Gastroesophageal sphincter (tissue), 4 donors: Measurements from ENCODE around the gene CDK5. TPM values are rescaled to one million over a fixed set of nuclear protein-coding genes. Genes with fewer than 3 reads are reported as not detected.

Experiments
- ATAC-seq: fragments of 150-250 bp; one replicate; pipeline ENCODE4 v1.9.1; 2016; ENCODE audit warnings: mild to moderate bottlenecking, moderate library complexity
- H3K27ac ChIP-seq, 4 donors: fragments of 200-600 bp; sonication (generic) in 3 of 4; 1 replicate in 3 of 4; 2 replicates in 1 of 4; pipeline ENCODE4 v1.5.1; 2016 to 2019
- H3K27me3 ChIP-seq: fragments of 200-600 bp; sonication (generic); one replicate; pipeline ENCODE4 v1.5.1; 2019
- H3K36me3 ChIP-seq, 2 donors: fragments of 200-600 bp; sonication (generic); one replicate each; pipeline ENCODE4 v1.5.1; 2019; ENCODE audit warnings: control low read depth in 1 of 2
- H3K4me1 ChIP-seq, 3 donors: fragments of 200-600 bp; sonication (generic); 1 replicate in 2 of 3; 2 replicates in 1 of 3; pipeline ENCODE4 v1.5.1; 2016 to 2019; ENCODE audit warnings: control low read depth in 2 of 3
- H3K4me3 ChIP-seq, 2 donors: fragments of 200-600 bp; sonication (generic); one replicate each; pipeline ENCODE4 v1.5.1; 2019; ENCODE audit warnings: mild to moderate bottlenecking in 1 of 2, moderate library complexity in 1 of 2
- H3K9me3 ChIP-seq, 3 donors: fragments of 200-600 bp; sonication (generic); one replicate each; pipeline ENCODE4 v1.5.1; 2017 to 2019; ENCODE audit warnings: control low read depth in 2 of 3
- EP300 ChIP-seq: sonication (generic); formaldehyde crosslinking; IDR thresholded peaks from one replicate; pipeline ENCODE4 v1.6.1; 2017; ENCODE audit warnings: antibody characterized with exemption, mild to moderate bottlenecking
- POLR2A ChIP-seq, 2 donors: fragments of 450-650 bp; IDR thresholded peaks; one replicate each; pipeline ENCODE4 v1.6.1; 2017; ENCODE audit warnings: antibody characterized with exemption in 2 of 2, mild to moderate bottlenecking in 2 of 2, moderate library complexity in 1 of 2
- POLR2AphosphoS5 ChIP-seq: sonication (generic); formaldehyde crosslinking; IDR thresholded peaks from one replicate; pipeline ENCODE4 v1.6.1; 2017; ENCODE audit warnings: antibody characterized with exemption
- WGBS, 2 donors: methylation state at CpG; one replicate each; pipeline ENCODE4 v1.1.5; 2018; ENCODE audit warnings: low coverage in 1 of 2; 5-methylcytosine and 5-hydroxymethylcytosine counted together
- total RNA-seq, 4 donors: library from RNA; depleted of rRNA; stranded (reverse); fragments of >200 nt; gene quantifications; one replicate each; pipeline ENCODE4 v1.1.0, GENCODE V29; 2016
- TF ChIP-seq, protein P1 (sequence below), 4 experiments: fragments of 200-600 bp in 2 of 4; fragments of 450-650 bp in 2 of 4; sonication (generic) in 1 of 4; IDR thresholded peaks; one replicate each; pipeline ENCODE4 v1.5.1; 2017 to 2019; ENCODE audit warnings: antibody characterized with exemption in 4 of 4, mild to moderate bottlenecking in 2 of 4, moderate library complexity in 2 of 4

The CDK5 gene
- total RNA-seq, 4 donors from 2014 or later = 3.4 to 8.8 (median 6.4) TPM

DNA sequence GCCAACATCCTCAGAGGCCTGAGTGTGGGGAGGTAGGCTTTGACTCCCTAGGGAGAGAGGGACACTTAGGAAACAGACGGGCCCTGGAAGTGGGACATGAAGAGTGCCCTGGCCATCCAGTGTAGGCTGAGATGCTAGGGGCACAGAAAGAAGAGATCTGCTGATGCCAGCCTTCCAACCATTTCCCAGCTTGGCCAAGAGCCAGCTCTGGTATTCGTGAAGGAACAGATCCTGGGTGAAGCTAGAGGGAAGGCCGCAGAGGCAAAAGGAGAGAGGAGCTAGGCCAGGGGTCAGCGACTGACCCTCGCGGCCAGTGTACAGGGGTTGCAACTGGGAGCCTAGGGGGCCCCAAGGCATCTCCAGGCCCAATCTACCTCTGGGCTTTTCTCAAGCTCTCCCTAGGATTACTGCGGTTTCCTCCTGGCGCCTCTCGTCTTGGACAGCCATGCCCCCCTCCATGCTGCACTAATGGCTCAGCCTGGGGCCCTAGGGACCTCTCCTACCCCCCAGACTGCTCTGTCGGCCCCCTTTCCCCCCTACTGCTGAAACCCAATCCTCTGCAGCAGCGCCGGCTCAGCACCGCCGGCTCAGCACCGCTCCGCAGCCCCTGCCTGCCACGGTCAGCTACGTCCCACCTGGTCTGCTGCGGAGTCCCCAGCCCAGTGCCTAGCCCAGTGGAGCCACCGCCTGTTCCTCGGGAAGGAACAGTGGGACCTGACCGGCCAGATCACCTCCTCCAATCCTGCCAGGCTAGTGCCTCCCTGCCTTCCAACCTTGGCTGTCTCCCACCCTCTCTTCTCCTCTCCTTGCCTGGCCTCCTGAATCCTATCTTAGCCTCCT, 9.5 kb downstream of the CDK5 start, which contains the start of gene ASIC3:
TSS of gene ASIC3 (plus strand) at position 556 of the 840 bp plus-strand sequence. CDS start 355 bp downstream, outside the sequence.
- no peaks in the 10 kb centered on the region for H3K9me3 ChIP-seq
- TF ChIP-seq, protein P1, sequence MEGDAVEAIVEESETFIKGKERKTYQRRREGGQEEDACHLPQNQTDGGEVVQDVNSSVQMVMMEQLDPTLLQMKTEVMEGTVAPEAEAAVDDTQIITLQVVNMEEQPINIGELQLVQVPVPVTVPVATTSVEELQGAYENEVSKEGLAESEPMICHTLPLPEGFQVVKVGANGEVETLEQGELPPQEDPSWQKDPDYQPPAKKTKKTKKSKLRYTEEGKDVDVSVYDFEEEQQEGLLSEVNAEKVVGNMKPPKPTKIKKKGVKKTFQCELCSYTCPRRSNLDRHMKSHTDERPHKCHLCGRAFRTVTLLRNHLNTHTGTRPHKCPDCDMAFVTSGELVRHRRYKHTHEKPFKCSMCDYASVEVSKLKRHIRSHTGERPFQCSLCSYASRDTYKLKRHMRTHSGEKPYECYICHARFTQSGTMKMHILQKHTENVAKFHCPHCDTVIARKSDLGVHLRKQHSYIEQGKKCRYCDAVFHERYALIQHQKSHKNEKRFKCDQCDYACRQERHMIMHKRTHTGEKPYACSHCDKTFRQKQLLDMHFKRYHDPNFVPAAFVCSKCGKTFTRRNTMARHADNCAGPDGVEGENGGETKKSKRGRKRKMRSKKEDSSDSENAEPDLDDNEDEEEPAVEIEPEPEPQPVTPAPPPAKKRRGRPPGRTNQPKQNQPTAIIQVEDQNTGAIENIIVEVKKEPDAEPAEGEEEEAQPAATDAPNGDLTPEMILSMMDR (IDR thresholded peaks at IDR 0.05) = no peak
- TF ChIP-seq EP300 (no peak), POLR2A (IDR thresholded peaks at IDR 0.05) (no peak), POLR2AphosphoS5 (no peak)
- no peak within 1 kb of the TSS for H3K27ac ChIP-seq
- H3K4me3 ChIP-seq = no peak within 1 kb of the TSS
- no peak for ATAC-seq
- H3K27me3 ChIP-seq = peaks cover 7% of the 10 kb centered on the region
- 69 to 88% methylated on average over 5 to 7 of the region's 22 CpGs for WGBS, 2 donors
- peaks cover 0 to 39% of the 10 kb centered on the region in 2 donors for H3K36me3 ChIP-seq
- peaks cover 0 to 27% (median 13%) of the 10 kb centered on the region in 3 donors for H3K4me1 ChIP-seq

DNA sequence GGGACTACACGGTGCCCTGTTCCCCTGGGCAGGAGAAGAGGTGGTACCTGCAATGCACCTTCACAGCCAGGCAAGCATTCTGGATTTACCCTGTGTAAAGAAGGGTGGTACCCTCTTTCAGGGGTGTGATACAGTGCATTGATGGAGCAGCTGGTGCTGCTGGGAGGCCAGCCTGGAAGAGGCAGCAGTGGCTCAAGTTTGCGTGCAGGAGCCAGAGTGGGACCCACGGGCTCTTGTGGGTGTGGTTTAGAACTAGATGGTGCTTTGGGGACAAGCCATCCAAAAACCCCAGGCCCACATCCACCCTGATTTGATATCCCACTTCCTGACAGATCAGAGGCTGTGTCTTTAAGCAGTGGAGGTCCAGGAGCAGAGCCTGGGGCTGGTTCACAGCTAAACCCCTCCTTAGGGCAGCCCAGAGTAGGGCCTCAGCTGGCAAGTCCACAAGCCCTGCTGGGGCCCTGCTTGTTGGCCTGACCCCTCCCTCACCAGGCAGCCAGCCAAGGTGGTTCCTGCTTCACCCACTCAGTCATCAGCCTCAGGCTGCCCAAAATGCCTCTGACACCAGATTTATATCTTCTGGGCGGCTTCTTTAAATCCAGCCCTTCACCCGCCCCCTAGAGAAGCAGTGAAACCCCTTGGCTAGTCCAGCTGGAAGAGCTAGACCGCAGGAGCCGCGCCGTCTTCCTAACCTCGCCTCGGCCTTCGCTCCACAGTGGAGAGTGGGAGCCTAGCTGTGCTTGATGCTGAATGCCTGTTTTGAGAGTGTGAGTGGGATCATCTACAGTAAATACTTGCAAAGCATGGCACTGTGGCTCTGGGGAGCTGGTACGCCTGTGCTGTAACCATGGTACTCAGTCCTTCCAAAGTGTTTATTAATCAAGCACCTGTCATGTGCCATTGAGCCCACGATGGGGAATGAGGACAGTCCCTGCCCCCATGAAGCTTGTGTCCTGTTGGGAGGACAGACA, 10.8 kb downstream of the CDK5 start:
- Histone ChIP-seq H3K27me3 (peaks cover 7% of the 10 kb centered on the region), H3K4me1 (peaks cover 0 to 27% (median 13%) of the 10 kb centered on the region in 3 donors), H3K9me3 (no peaks in the 10 kb centered on the region), H3K36me3 (peaks cover 0 to 49% of the 10 kb centered on the region in 2 donors), H3K4me3 (no peak overlapping the region), H3K27ac (no peak overlapping the region)
- 33 to 37% methylated on average over 2 to 3 of the region's 14 CpGs for WGBS, 2 donors
- TF ChIP-seq POLR2AphosphoS5 (no peak), POLR2A (IDR thresholded peaks at IDR 0.05) (no peak), EP300 (no peak)
- TF ChIP-seq, protein P1 (IDR thresholded peaks at IDR 0.05) = no peak
- no peak for ATAC-seq

DNA sequence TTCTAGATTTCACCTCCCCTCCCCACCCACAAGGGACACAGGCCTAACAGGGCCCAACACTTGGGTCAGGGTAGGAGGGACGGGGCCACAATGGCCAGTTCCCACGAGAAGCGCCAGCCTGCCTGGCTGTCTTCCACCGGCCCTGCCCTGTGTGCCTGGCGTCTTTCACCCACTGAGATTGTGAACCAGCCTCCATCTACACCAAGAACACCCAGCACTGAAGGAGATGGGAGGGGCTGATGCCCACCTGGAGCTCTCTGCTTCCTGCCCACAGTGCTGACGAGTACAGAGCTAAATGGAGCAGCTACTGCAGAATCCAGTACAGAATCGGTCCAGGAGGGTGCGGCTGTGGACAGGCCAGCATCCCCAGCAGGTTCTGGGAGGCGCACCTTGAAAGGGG, 11.7 kb downstream of the CDK5 start:
- Histone ChIP-seq H3K4me3 (no peak overlapping the region), H3K4me1 (peaks cover 0 to 19% (median 7%) of the 10 kb centered on the region in 3 donors), H3K27me3 (peaks cover 5% of the 10 kb centered on the region), H3K9me3 (no peaks in the 10 kb centered on the region), H3K36me3 (peaks cover 0 to 55% of the 10 kb centered on the region in 2 donors), H3K27ac (no peak overlapping the region)
- no peak for ATAC-seq
- 76 to 90% methylated on average over 2 to 4 of the region's 9 CpGs for WGBS, 2 donors
- TF ChIP-seq POLR2A (IDR thresholded peaks at IDR 0.05) = no peak
- TF ChIP-seq, protein P1 (IDR thresholded peaks at IDR 0.05) = no peak
- TF ChIP-seq EP300 = no peak
- no peak for TF ChIP-seq POLR2AphosphoS5

DNA sequence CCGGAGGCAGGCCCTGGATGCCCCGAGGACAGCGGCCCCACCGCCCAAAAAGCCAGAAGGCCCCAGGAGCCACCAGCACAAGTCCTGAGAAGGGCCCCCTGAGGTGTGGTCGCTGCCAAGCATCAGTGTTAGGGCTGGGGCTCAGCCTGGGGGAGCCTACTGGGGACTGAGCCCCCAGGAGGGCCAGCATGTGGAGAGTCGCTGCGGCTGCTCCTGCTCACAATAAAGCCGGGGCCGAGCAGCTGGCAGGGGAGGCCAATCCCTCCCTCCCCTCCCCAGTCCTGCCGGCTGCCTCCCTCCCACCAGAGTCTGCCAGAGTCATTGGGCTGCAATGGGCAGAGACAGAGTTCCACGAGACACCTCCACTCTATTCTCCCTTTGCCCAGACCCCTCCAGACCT, 12.4 kb downstream of the CDK5 start:
- Histone ChIP-seq H3K27me3 (no peaks in the 10 kb centered on the region), H3K4me3 (no peak overlapping the region), H3K4me1 (peaks cover 0 to 14% (median 5%) of the 10 kb centered on the region in 3 donors), H3K36me3 (peaks cover 0 to 60% of the 10 kb centered on the region in 2 donors), H3K27ac (no peak overlapping the region), H3K9me3 (no peaks in the 10 kb centered on the region)
- no CpG with 5 or more reads among the region's 11 CpGs for WGBS, 2 donors
- no peak for ATAC-seq
- TF ChIP-seq, protein P1 (IDR thresholded peaks at IDR 0.05) = no peak
- TF ChIP-seq POLR2A (IDR thresholded peaks at IDR 0.05) (no peak), EP300 (no peak), POLR2AphosphoS5 (no peak)
